Epidermal melanocyte (primary cell): ENCODE results near the gene RBMS3.

Source experiments
- DNase-seq: peaks from one replicate; pipeline ENCODE4 v3.0.0; 2011; ENCODE audit warnings: low spot score; ENCODE audit not compliant: insufficient read length

The RBMS3 gene

DNA sequence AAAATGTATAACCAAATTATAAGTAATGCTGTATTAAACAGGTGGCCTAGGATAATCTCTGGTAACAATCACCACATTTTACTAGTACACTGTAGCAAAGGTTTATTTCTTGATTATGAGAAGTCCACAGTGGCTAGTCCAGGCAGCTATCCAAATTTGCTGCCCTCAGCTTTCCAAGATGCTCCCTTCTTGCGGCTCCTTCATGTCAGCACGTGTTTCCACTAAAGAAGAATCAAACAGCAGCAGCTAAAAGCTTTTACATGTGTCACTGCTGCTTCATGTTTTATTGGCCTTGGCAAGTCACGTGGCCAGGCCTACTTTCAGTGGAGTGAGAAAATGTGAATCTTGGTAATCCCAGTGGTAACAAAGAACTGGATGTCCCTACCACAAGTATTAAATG, 5.6 kb upstream of the RBMS3 start:
- DNase-seq, result no peak

DNA sequence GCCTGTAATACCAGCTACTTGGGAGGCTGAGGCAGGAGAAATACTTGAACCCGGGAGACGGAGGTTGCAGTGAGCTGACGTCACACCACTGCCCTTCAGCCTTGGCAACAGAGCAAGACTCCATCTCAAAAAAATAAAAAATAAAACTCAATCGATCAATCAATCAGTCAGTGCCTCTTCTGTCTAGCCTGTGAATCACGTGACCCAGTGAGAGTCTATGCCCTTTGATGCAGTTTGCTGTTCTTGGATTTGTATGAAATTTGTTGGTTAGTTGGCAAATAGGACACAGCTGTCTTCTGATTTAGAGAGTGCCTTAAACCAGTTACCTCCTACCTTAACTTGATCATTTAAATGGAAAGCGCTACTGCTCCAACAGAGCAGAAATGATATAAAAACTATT, 3.6 kb upstream of the RBMS3 start:
- DNase-seq, result no peak

DNA sequence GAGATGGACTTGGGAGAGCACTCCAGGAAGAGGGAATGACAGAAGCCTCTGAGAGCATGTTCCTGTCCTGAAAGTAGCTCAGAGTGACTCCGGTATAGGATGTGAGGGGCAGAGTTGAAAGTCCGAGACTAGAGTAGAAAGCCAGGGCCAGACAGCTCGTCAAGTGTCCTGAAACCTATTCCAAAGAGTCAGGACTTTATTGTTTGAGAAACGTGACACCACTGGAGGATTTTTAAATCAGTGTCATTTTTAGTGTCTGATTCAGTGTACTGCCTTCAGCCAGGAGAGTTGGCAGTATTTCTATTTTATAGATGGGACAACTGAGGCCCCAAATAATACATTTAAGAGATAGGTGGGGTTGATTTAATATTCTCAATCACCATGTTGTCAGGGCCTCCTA, 1.6 kb upstream of the RBMS3 start:
- DNase-seq, result no peak

- DNase-seq, result no peak
Observed at GRCh38 chr3:29279806-29280205, 1.1 kb upstream of the RBMS3 start.

GRCh38 chr3:29281094-29281343, 148 bp downstream of the RBMS3 start:
- DNase-seq, result no peak

- no peak for DNase-seq
Observed at GRCh38 chr3:29281344-29282241, 722 bp downstream of the RBMS3 start.

DNA sequence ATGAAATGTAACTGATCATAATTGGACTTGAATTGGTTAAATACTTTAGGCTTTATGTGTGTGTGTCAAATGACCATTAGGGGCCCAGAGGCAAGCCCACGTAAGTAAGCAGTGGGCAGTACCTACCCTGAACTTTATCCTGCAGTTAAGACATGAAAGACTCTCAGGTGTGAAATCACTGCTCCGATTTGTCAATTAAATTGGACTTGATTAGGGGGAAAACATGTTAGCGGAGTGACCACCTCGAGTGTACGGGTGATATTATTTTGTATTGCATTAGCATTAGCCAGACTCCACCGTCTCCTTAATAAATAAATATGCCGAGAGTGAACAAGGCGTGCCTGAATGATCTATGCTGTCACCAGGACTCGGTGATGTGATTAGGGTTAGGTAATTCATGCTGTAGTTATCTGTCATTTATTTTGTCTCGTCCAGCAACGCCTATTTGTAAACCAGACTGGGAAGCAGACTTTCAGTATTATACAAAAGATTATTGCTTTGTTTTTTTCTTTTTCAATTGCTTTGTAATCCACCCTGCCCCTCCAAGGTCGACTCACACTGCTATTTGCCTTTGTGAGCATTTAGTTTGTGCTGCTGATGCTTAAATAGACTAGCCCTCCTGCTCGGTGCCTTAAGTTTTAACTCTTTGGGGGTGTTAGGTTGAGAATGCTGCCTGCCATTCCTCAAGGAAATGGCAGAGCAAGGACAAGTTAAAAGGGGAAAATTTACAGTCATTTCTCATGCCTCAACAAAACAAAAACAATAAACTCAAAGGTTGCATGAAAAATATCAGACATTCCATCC, 1.8 kb downstream of the RBMS3 start:
- no peak for DNase-seq

GRCh38 chr3:29283231-29284119, 2.6 kb downstream of the RBMS3 start:
- no peak for DNase-seq

GRCh38 chr3:29284497-29284896, 3.6 kb downstream of the RBMS3 start:
- no peak for DNase-seq

GRCh38 chr3:29285471-29286071, 4.7 kb downstream of the RBMS3 start:
- DNase-seq, result no peak

- DNase-seq, result no peak
Observed at GRCh38 chr3:29286478-29287240, 5.8 kb downstream of the RBMS3 start.

DNA sequence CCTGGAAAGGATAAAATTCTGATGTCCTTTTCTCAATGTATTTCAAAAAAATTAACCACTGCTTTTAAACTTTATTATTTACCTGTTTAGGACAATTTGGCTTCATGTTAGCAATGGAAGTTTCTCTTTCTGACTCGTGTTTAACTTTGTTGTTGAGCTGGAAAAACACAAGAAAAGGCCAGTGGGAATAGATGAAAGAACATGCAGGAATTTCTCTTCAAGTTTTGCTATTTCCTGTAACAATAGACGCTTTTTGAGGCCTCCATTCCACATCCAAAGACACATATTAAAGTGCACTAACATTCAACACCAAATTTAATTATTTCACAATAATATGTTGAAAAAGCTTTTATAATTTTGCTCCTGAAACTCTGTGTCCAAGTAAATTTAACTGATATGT, 9.7 kb downstream of the RBMS3 start:
- DNase-seq, result no peak

- no peak for DNase-seq
Observed at GRCh38 chr3:29291260-29291981, 10.6 kb downstream of the RBMS3 start.

DNA sequence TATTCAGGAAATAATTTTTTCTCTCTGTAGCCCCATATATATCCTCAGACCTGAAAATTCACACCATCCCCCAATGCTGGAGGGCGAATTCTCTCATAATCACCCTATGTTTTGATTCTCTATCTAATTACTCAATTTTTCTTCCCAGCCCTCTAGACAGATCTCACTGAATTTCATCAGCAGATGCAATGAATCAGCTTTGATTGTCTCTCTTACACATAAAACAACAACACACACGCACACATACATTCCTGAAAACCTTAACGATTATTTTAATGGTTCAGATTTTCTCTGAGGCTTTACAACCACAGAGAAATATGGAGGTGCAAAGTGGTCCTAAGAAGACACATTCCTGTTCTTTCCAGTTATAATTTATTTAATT, 11.1 kb downstream of the RBMS3 start:
- no peak for DNase-seq

GRCh38 chr3:29293421-29293820, 12.6 kb downstream of the RBMS3 start:
- no peak for DNase-seq

- DNase-seq, result no peak
Observed at GRCh38 chr3:29297998-29298397, 17.1 kb downstream of the RBMS3 start.

- no peak for DNase-seq
Observed at GRCh38 chr3:29301332-29302019, 20.6 kb downstream of the RBMS3 start.

GRCh38 chr3:29302619-29303018, 21.7 kb downstream of the RBMS3 start:
- no peak for DNase-seq

- DNase-seq, result no peak
Observed at GRCh38 chr3:29307295-29307694, 26.4 kb downstream of the RBMS3 start.

DNA sequence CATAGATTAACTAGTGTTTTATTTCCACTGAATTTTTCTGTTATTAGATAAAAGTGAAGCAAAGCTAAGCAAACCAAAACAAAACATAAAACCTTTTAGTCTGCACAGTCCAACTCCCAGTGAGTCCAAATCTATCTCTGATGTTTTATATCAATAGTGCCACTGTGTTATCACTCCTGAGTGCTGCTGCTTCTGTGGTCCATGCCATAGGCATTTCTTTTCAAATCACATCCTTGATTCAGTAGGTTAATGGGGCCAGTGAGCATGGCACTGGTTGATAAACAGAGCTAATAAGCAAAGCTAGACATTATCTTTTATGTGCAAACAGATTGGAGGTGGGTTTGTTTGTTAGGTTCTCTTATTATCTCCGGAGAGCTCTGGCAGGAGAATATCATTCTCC, 30.0 kb downstream of the RBMS3 start:
- no peak for DNase-seq
